GM18498 (cell line): ENCODE data around the gene PHACTR2.

Experiments used
- ATAC-seq: cut with Tn5 transposase; IDR thresholded peaks from one replicate; pipeline ENCODE4 v1.9.1; 2021; ENCODE audit warnings: mild to moderate bottlenecking, moderate library complexity; ENCODE audit not compliant: unreplicated experiment

The PHACTR2 gene

DNA sequence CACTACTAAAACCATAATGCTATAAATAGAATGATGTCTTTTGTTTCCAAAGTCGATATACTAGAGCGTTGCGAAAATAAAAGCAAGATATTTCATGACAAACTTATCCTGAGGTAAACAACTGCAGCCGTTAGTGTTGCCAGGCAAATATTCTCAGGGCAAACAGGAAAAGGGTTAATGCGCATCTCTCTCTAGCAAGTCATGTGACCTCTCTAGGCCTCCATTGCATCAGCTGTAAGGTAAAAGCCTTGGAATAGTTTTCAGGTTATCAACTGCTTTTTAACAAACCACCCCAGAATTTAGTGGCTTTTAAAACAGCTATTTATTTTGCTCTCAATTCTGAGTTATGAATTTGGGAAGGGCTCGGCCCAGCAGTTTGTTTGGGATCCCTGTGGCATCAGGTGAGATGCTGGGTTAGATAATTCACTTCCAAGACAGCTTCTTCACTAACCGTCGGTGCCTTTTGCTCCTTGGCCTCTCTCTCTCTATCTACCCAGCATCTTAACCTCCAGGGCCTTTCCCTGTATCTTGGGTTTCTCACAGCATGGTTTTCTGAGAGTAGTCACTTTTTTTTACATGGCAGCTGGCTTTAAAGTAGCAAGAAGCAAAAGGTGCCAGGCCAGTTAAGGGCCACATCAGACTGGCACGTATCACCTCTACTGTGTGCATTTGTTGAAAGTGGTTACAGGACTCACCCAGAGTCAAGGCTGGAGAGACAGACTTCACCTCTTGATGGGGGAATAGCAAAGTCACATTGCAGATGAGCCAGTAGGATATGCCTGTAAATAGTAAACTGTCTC lies 126.2 kb downstream of the PHACTR2 start:
- ATAC-seq = no peak

DNA sequence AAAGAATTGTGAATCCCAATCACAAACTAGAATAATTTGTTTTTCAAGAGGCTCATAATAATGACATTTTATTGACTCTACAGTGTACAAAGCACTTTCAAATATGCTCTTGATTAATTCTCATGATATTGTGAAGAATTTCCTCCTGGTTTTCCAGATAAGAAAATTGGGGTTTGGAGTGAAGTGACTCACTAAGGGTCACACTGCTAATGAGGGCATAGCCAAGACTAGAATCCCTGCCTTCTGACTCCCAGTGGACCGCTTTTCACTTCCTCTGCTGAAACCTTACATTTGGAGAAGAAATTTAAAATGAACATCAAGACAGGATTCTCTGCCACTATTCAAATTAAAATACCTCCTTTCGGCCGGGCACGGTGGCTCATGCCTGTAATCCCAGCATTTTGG lies 127.1 kb downstream of the PHACTR2 start:
- ATAC-seq = no peak

DNA sequence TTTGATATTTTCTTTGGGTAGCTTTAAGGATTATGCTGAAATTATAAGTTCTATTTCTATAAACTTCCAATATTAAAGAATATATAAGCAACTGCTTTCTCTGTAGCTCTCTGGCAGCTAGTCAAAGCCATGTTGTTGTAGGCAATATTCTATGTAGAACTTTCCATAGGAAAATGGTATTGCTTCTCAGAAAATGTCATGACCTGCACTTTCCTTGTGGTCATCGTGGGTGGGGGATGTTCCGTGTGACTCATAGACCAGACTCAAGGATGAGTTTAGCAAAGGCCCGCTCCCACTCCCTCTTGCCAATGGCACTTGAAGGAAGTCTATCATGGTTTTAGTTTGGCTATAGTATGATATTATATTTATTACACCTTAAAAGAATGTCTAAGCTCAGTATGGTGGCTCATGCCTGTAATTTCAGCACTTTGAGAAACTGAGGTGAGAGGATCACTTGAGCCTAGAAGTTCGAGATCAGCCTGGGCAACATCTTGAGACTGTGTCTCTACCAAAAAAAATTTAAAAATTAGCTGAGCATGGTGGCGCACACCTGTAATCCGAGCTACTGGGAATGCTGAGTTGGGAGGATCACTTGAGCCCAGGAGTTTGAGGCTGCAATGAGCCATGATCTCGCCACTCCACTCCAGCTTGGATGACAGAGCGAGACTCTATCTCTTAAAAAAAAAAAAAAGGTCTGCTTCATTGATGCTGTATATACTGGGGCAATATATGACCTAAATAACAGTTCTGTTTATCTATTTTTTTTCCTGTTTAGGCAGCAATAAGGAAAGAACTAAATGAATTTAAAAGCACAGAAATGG lies 128.7 kb downstream of the PHACTR2 start:
- no peak for ATAC-seq

DNA sequence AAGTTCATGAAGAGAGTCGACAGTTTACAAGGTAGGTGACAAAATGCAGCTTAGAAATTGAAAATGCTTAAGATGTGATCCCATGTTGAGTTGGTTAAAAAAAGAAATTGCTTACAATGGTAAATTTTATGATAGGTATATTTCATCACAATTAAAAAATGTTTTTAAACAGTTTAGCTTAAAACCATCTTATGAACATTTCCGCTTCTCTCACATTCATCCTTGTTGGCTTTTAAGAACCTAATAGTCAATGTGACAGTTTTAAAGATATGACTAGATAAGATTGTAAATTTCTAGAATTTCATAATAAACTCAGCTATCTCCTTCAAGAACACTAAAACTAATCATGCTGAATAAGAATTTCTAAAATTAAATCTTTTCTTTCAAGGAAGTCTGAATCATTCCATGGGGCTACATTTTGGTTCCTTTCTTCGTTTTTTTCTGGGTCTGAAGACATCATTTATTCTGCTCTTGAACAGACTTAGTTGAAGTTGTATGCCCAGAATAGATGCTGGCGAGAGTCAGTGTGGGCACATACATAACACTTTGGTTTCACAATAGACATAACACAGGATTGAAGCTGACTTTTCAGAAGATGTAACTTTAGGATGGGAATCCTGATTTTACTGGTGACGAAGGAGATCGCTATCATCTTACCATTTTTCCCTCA lies 129.5 kb downstream of the PHACTR2 start:
- ATAC-seq = no peak

DNA sequence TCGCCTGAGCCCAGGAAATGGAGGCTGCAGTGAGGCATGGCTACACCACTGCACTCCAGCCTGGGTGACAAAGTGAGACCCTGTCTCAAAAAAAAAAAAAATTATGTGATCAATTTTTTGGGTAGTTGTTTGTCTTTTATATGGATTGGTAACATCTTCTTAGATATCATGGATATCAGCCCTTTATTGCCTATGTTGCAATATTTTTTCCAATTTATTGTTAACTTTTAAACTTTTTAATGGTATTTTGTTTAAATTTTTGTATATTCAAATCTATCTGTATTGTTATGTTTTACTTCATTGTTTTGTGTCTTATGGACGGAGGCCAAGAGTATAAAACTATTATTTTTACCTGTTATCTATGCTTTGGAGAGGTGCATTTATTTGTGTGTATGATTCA lies 133.0 kb downstream of the PHACTR2 start:
- no peak for ATAC-seq

DNA sequence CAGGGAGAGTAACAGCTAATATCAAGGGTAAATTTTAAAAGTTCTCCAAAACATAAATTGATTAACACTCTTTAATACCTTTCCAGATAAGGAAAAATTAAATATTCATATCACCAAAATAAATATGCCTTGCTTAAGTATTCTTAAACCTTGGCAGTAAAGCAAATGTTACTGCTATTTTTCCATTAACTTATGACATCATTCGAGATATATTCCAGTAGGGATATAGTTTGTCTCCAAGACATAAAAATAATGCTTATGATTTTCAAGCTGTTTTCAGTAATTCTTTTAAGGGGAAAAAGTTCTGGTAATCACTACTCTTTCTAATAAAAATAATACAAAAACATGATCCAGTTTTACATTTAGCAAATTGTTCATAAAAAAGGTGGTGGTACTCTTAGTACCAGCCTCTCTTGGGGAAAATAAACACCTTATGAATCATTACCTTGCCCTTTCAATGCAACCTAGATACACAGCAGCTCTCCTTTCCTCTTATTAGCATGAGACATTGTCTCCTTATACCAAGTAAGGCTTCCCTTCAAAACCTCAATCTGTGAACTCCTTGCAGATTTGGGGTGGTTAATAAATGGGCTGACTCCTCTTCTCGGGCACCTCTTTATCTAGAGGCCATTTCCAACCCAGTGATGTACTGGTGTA lies 133.9 kb downstream of the PHACTR2 start:
- ATAC-seq = no peak

DNA sequence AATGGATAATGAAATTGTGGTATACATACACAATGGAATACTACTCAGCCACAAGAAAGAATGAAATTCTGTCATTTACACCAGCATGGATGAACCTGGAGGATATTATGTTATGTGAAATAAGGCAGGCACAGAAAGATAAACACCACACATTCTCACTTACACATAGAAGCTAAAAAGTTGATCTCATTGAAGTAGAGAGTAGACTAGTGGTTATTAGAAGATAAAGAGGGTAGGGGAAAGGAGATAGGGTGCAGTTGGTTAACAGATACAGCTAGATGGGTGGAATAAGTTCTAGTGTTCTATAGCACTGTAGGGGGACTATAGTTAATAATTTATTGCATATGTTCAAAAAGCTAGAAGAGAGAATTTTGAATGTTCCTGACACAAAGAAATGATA lies 139.9 kb downstream of the PHACTR2 start:
- ATAC-seq = no peak

DNA sequence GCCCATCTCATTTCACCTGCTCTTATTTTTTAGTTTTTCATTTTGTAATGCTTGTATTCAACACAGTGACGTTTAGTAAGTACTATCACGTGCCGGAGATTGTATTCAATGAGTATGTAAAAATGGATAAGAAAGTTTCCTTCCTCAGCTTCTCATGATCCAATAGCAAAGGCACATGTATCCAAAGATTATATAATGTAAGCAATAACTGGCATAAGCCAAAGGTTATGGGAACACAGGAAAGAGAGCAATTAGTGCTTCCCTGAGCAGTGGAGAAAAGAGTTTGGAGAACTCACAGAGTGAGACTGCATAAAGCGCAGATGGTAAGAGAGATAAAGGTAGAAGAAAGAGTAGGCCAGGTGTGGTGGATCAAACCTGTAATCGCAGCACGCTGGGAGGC lies 143.6 kb downstream of the PHACTR2 start:
- ATAC-seq = no peak

DNA sequence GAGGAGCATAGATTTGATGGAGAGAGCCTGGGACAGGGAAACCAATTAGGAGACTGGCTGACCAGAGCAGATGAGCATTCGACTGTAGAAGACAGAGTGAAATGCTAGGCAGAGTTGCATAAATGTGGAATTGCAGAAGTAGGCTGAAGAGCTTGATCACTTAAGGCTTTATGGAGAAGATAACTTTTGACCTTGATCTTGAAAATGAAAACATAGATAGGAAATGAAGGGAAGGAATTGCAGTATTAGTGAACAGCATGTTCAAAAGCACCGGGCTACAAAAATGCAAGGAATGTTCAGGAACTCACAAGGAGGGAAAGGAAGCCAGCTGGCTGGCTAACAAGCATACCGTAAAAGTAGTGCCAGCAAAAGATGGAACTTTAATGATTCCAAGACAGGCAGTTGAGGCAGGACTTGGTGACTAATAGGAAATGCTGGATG lies 144.8 kb downstream of the PHACTR2 start:
- ATAC-seq = no peak

DNA sequence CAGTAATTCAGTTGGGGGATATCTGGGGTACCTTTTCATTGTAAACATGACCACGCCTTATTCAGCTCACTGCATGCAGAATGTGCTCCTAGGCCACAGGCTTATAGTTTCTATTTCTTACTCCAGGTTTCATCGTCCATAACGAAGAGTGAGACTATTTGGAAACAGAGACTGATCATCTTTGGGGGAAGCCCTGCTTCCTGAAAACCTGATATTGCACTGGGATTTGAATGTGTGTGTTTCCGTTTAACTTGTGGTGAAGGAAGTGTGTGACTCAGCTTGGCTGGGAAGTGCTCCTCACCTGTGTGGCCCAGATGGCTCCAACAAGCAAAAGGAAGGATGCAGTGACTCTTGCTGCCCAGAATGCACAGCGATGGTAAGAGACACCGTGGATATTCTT lies 145.8 kb downstream of the PHACTR2 start:
- no peak for ATAC-seq

DNA sequence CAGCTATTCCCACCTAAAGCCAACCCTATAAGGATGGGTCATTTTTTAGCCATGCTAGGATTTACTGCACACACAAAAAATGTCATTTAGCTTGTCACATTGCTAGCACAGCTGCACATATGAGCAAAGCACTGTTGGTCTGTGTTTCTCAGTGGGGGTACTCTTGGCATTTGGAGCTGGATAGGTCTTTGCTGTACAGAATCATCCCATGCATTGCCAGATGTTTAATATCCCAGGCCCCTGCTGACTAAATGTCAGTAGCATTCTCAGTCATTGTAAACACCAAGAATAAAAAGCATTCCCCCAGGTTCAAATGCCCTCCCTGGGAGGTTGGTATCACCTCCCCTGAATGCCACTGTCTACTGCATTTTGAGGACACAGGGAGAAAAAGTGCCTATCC lies 150.8 kb downstream of the PHACTR2 start:
- no peak for ATAC-seq

DNA sequence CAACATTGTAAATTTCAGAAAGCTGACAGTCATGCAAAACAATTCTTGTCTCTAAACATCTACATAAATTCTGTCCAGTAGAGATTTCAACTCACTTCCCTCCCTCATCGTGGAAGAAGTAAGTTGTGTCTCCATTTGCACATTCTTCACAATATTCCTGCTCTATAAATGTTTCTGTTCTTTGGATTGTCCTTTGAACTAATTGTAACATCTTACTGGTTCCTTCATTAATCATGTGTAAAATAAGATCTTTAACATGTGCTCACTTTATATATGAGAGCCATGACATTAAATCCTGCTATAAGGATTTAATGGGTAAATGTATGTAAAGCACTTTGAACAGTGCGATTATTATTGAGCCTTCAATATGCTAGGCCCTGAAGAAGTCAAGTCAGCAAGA lies 158.4 kb downstream of the PHACTR2 start:
- ATAC-seq = no peak

DNA sequence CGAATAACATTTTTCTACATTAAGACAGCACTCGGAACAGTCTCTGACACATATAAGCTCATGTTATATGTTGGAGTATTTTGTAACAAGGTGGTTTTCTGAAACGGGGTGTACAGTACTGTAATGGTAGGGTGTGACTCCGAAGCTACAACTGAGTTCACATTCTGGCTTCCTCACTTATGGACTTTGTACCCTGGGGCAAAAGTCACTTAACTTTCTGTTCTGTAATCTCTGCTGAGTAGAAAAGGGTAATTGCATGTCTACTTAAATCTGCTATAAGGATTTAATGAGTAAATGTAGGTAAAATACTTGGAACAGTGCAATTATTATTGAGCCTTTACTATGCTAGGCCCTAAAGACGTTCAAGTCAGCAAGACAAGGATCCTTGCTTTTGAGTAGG lies 160.6 kb downstream of the PHACTR2 start:
- ATAC-seq = no peak

DNA sequence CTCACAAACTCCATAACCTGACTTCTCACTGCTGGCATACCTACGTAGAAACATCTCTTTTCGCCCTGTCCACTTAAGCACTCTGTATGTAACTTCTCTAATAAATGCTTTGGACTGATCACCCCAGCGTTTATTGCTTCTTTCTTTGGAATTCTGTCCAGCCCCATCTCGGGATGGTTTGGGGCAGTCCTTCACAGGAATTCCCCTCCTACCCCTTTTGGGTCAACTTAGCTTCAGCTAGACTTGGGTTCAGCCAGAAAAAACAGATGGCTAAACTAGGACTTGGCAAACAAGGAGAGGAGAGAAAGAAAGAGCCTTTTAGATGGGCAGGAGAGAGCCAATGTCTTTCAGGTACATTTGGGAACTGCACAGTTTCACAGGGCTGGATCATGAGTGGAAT lies 161.4 kb downstream of the PHACTR2 start:
- ATAC-seq = no peak

DNA sequence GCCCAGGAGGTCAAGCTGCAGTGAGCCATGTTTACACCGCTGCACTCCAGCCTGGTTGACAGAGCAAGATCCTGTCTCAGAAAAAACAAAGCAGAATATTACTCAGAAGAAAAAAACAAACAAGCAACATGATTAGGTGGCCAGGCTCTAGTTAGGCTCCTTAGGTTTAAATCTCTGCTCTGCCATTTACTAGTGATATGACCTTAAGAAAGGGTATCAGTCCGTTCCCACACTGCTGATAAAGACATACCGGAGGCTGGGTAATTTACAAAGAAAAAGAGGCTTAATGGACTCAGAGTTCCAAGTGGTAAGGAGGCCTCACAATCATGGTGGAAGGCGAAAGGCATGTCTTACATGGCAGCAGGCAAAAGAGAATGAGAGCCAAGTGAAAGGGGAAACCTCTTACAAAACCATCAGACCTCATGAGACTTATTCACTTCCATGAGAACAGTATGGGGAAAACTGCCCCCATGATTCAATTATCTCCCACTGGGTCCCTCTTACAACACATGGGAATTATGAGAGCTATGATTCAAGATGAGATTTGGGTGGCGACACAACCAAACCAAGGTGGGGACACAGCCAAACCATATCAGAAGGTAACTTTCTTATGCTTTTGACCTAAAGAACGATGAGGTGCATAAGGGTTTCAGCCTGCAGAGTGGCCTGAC lies 163.0 kb downstream of the PHACTR2 start:
- ATAC-seq = no peak

DNA sequence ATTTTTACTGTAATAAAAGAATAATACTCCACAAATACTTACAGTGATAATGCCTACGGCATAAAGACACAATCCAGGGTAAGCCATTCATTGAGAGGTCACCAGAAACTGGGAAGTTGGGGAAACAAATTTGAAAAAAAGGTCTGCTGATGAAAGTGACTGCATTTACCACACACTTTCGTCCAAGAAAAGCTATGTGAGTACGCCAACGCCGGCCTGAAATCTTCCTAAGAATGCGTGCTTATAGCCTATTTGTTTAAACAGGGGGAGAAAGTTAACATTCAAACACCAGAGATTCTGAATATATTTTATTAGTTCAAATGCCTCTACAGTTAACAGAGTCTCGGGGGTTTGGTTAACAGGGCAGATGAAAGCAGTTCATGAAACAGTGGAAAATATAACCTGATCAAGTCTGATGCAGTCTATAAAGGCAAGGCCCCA lies 164.7 kb downstream of the PHACTR2 start:
- ATAC-seq = no peak

DNA sequence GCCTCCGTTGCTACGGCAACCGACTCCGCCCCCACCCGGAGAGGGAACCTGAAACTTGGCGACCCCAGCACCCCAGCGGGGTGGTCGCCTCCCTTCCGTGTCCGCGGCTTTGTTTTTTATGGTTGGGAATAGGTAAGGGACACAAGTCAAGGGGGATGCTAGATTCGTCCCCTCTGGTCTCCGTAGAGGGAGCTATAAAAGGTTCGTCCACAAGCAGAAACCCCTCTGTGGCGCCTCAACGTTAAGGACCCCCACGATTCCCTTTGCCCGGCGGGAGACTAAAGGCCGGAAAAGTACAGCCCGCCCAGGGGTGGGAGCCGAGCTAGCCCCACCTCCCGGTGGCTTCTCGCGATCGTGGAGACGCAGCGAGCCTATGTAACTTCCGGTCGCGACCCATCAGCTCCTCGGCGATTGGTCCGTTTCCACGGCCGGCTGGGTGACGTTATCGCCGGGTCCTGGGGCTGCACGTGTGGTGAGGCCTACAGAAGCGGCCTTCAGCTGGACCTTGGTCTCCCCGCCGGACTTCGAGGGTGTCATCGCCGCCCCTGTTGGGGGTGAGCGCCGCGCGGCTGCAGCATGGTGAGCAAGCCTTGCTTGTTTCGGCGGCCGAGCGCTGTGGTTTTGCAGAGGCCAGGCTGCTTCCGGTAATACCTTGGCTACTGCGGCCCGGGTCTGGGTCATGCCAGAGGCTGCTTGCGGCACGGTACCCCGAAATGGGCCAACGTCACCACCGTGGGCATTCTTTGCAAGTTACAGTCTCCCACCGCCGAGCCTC lies 165.3 kb downstream of the PHACTR2 start, which contains the start of gene LTV1:
LTV1 (plus strand) TSS at position 437 of the 775 bp plus-strand sequence; CDS start at position 577, 140 bp downstream.
- peak; percentile 100 for ATAC-seq

DNA sequence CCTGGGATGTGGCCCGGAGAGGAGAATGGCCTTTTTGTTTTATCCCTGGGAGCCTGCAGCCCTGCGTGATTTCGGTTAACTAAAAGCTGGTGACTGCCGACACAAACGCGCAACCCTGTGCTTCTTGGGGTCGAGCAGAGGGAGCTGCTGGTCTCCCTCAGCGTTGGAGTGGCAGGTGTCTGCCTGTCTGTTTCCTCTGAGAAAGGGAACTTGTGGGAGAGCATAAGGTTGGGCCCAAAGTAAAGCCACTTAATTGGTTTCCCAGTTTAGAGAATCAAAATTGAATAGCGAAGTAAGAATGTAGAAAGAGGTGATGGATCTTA lies 165.9 kb downstream of the PHACTR2 start:
- peak; percentile 4 for ATAC-seq

DNA sequence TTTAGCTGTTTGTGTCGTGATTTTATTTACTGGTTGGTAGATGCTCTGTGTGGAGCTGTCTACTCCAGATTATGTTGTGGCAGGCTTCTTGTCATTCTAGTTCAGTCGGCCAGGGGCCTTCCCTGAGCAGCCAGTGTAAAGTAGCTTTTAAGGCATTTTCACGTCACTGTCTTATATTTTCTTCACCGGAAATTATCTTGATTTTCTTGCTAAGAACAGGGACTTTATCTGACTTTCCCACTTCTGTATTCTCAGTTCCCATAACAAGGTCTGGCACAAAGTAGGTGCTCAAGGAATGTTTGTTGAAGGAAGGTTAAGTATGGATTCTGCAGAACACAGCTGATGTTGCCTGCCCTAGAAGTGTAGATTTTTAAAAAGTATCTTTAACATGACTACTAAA lies 166.2 kb downstream of the PHACTR2 start:
- no peak for ATAC-seq

DNA sequence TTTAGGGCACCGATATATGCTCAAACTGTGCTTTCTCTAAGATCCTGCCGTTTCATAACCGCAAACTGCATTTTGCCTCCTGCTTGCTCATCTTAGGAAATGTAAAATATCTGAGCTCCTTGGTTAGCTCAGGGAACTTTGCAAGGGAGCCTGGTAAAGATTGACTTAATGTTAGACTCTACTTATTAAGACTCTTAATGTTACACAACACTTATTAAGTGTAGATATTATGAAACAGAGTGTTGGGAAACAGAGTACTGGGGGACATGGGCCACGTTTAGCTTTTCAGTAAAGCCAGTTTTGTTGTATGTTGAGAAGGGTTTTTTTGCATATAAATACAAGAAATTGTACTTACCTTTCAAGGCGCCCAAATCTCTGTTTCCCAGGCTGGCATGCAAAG lies 167.3 kb downstream of the PHACTR2 start:
- no peak for ATAC-seq
